ENCODE measurements around the gene LGALS7B. TPM values are rescaled to one million over a fixed set of nuclear protein-coding genes. Genes with fewer than 3 reads are reported as not detected.

Gene LGALS7B
- total and polyA plus RNA-seq, 2 of the 8 experiments (the other 6 are each of a cell fraction or from before 2014, with no cell fraction given), result 3.6 TPM; not detected in 1

DNA sequence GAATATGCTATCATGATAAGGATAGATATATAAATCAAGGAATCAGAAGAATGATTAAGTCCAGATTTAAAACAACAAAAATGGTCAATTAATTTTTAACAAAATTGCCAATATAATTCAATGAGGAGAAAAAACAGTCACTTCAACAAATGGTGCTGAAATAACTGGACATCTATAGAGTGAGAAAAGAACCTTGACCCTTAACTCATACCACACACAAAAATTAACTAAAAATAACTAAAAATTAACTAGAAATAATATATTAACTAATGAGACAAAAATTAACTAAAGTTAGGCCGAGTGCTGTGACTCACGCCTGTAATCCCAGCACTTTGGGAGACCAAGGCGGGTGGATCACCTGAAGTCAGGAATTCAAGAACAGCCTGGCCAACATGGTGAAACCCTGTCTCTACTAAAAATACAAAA, 25.2 kb upstream of the LGALS7B start (continued):
- TF ChIP-seq, protein P1, sequence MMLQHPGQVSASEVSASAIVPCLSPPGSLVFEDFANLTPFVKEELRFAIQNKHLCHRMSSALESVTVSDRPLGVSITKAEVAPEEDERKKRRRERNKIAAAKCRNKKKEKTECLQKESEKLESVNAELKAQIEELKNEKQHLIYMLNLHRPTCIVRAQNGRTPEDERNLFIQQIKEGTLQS (IDR thresholded peaks at IDR 0.05; ENCODE audit: insufficient read depth, low read depth, low read length), result no peak
- TF ChIP-seq GABPA (IDR thresholded peaks at IDR 0.05; ENCODE audit: borderline replicate concordance, insufficient read depth, low read length), result no peak
- TF ChIP-seq CEBPB (IDR thresholded peaks at IDR 0.05; ENCODE audit: low read depth, low read length), result no peak
- no peak for TF ChIP-seq CBX5 (IDR thresholded peaks at IDR 0.05; ENCODE audit: low read depth, low read length)
